SK-N-MC (cell line): Measurements from ENCODE around the gene DCLK1.

Experiments used
- EZH2 ChIP-seq: fragments of 200-600 bp; sonication (generic); IDR thresholded peaks from one replicate; pipeline ENCODE4 v1.6.1; 2017; ENCODE audit warnings: antibody characterized with exemption
- FOXP2 ChIP-seq: optimal IDR thresholded peaks from 2 replicates; pipeline ENCODE3; 2011; ENCODE audit warnings: mild to moderate bottlenecking, moderate library complexity; ENCODE audit not compliant: insufficient read depth; ENCODE audit errors: extremely low read length, control extremely low read depth
- POLR2AphosphoS5 ChIP-seq: IDR thresholded peaks from 2 replicates; pipeline ENCODE4 v1.6.1; 2012; ENCODE audit warnings: mild to moderate bottlenecking, low read depth, low read length, borderline replicate concordance

GRCh38 chr13:35996360-35996759, 134.8 kb downstream of the DCLK1 start:
- no peak for TF ChIP-seq POLR2AphosphoS5
- no peak for TF ChIP-seq FOXP2
- TF ChIP-seq EZH2: no peak
